Measurements from ENCODE around the gene NLRP6. TPM values are rescaled to one million over a fixed set of nuclear protein-coding genes. Genes with fewer than 3 reads are reported as not detected.
A peak's percentile ranks its signal among the peaks of the same experiment; 100 is the strongest.

NLRP6 gene
- total and polyA plus RNA-seq, 3 experiments from 2014 or later, result 3.5 to 11.7 (median 3.6) TPM

- Histone ChIP-seq H3K27me3 (ENCODE audit: insufficient read depth, low read length, poor library complexity, severe bottlenecking) (no peaks in the 10 kb centered on the region), H3K36me3 (ENCODE audit: insufficient read depth, low read length) (no peaks in the 10 kb centered on the region), H3K4me3 (ENCODE audit: low read length) (peak overlapping the region; percentile 50), H3K27ac (ENCODE audit: low read depth, low read length) (no peak overlapping the region), H3K9me3 (ENCODE audit: low read length) (no peaks in the 10 kb centered on the region), H3K4me1 (ENCODE audit: insufficient read depth, low read length) (peaks cover 47% of the 10 kb centered on the region)
- H3K4me1 Mint-ChIP-seq, result peaks cover 42 to 56% (median 50%) of the 10 kb centered on the region in 3 donors
- H3K36me3 Mint-ChIP-seq, result peaks cover 6 to 28% (median 12%) of the 10 kb centered on the region in 3 donors
- peak in 1 of 5 donors; percentile 31 for DNase-seq
- peak overlapping the region; percentile 51 to 87 (median 80) for H3K4me3 Mint-ChIP-seq
- ChIA-PET POLR2A (interaction anchor here (0.5 to 4.6 kb wide), 9 partner anchors 8 to 126 kb away, joined by 3 to 71 read pairs (median 11); partner anchors contain the start of genes BET1L, PSMD13 and RIC8A), CTCF (interaction anchor here (0.8 to 7.0 kb wide), 12 partner anchors 8 to 137 kb away, joined by 3 to 58 read pairs (median 7); partner anchors contain the start of genes PGGHG and PSMD13)
- peaks cover 0 to 4% (median 2%) of the 10 kb centered on the region in 5 donors for H3K9me3 Mint-ChIP-seq
- peak overlapping the region in 6 of 8 donors; percentile 48 to 91 (median 80) for H3K27ac Mint-ChIP-seq
- no peaks in the 10 kb centered on the region for H3K27me3 Mint-ChIP-seq
Observed at GRCh38 chr11:279040-279965, 1.1 kb downstream of the NLRP6 start.

- H3K4me3 ChIP-seq (ENCODE audit: low read length), result peak overlapping the region; percentile 50
- H3K36me3 Mint-ChIP-seq, result peaks cover 6 to 30% (median 12%) of the 10 kb centered on the region in 3 donors
- peak in 2 of 5 donors; percentile 47 to 71 for DNase-seq
- H3K9me3 ChIP-seq (ENCODE audit: low read length), result no peaks in the 10 kb centered on the region
- no peak overlapping the region for H3K27ac ChIP-seq (ENCODE audit: low read depth, low read length)
- H3K4me1 Mint-ChIP-seq, result peaks cover 42 to 59% (median 50%) of the 10 kb centered on the region in 3 donors
- peaks cover 0 to 4% (median 2%) of the 10 kb centered on the region in 5 donors for H3K9me3 Mint-ChIP-seq
- no peaks in the 10 kb centered on the region for H3K27me3 Mint-ChIP-seq
- peak overlapping the region in 5 of 8 donors; percentile 19 to 92 (median 70) for H3K27ac Mint-ChIP-seq
- H3K4me3 Mint-ChIP-seq, result peak overlapping the region; percentile 77 to 92 (median 91)
- no peaks in the 10 kb centered on the region for H3K36me3 ChIP-seq (ENCODE audit: insufficient read depth, low read length)
- no peaks in the 10 kb centered on the region for H3K27me3 ChIP-seq (ENCODE audit: insufficient read depth, low read length, poor library complexity, severe bottlenecking)
- peaks cover 47% of the 10 kb centered on the region for H3K4me1 ChIP-seq (ENCODE audit: insufficient read depth, low read length)
- CTCF ChIA-PET, result interaction anchor here (0.9 to 7.0 kb wide), 16 partner anchors 8 to 170 kb away, joined by 3 to 58 read pairs (median 6); partner anchors contain the start of genes BET1L, PSMD13, PTDSS2 and RIC8A
- POLR2A ChIA-PET, result interaction anchor here (0.5 to 4.6 kb wide), 11 partner anchors 8 to 75 kb away, joined by 3 to 71 read pairs (median 5); partner anchors contain the start of genes BET1L, PGGHG, PSMD13 and RIC8A
Observed at GRCh38 chr11:279966-280705, 1.9 kb downstream of the NLRP6 start.

- no peaks in the 10 kb centered on the region for H3K27me3 Mint-ChIP-seq
- H3K4me3 ChIP-seq (ENCODE audit: low read length), result peak overlapping the region; percentile 70
- peaks cover 0 to 4% (median 2%) of the 10 kb centered on the region in 5 donors for H3K9me3 Mint-ChIP-seq
- H3K27ac Mint-ChIP-seq, result peak overlapping the region; percentile 57 to 97 (median 79)
- no peak overlapping the region for H3K27ac ChIP-seq (ENCODE audit: low read depth, low read length)
- peaks cover 6 to 35% (median 12%) of the 10 kb centered on the region in 3 donors for H3K36me3 Mint-ChIP-seq
- H3K4me3 Mint-ChIP-seq, result peak overlapping the region; percentile 83 to 93 (median 91)
- POLR2A ChIA-PET, result interaction anchor here (0.8 to 4.6 kb wide), 10 partner anchors 8 to 539 kb away, joined by 3 to 71 read pairs (median 6); partner anchors contain the start of genes BET1L, PGGHG, PSMD13 and RIC8A
- no peaks in the 10 kb centered on the region for H3K27me3 ChIP-seq (ENCODE audit: insufficient read depth, low read length, poor library complexity, severe bottlenecking)
- H3K9me3 ChIP-seq (ENCODE audit: low read length), result no peaks in the 10 kb centered on the region
- peaks cover 47% of the 10 kb centered on the region for H3K4me1 ChIP-seq (ENCODE audit: insufficient read depth, low read length)
- CTCF ChIA-PET, result interaction anchor here (0.9 to 7.0 kb wide), 21 partner anchors 7 to 170 kb away, joined by 3 to 58 read pairs (median 4); partner anchors contain the start of genes BET1L, PSMD13, PTDSS2 and RIC8A
- DNase-seq, result peak in 3 of 5 donors; percentile 43 to 67 (median 59)
- H3K4me1 Mint-ChIP-seq, result peaks cover 42 to 67% (median 54%) of the 10 kb centered on the region in 3 donors
- no peaks in the 10 kb centered on the region for H3K36me3 ChIP-seq (ENCODE audit: insufficient read depth, low read length)
Observed at GRCh38 chr11:280706-281485, 2.7 kb downstream of the NLRP6 start.

- no peaks in the 10 kb centered on the region for H3K9me3 ChIP-seq (ENCODE audit: low read length)
- Mint-ChIP-seq H3K27ac (peak overlapping the region in 6 of 8 donors; percentile 45 to 92 (median 74)), H3K27me3 (no peaks in the 10 kb centered on the region), H3K36me3 (peaks cover 5 to 34% (median 8%) of the 10 kb centered on the region in 3 donors), H3K4me3 (peak overlapping the region; percentile 83 to 93 (median 91)), H3K9me3 (peaks cover 0 to 2% (median 2%) of the 10 kb centered on the region in 5 donors), H3K4me1 (peaks cover 44 to 72% (median 59%) of the 10 kb centered on the region in 3 donors)
- no peaks in the 10 kb centered on the region for H3K36me3 ChIP-seq (ENCODE audit: insufficient read depth, low read length)
- ChIA-PET POLR2A (interaction anchor here (0.7 to 4.6 kb wide), 8 partner anchors 9 to 538 kb away, joined by 3 to 71 read pairs (median 6); partner anchors contain the start of genes BET1L, PSMD13 and RIC8A), CTCF (interaction anchor here (0.9 to 7.0 kb wide), 17 partner anchors 8 to 166 kb away, joined by 3 to 58 read pairs (median 6); partner anchors contain the start of genes BET1L, PSMD13 and RIC8A)
- DNase-seq, result no peak
- H3K27me3 ChIP-seq (ENCODE audit: insufficient read depth, low read length, poor library complexity, severe bottlenecking), result no peaks in the 10 kb centered on the region
- peak overlapping the region; percentile 70 for H3K4me3 ChIP-seq (ENCODE audit: low read length)
- H3K27ac ChIP-seq (ENCODE audit: low read depth, low read length), result no peak overlapping the region
- peaks cover 55% of the 10 kb centered on the region for H3K4me1 ChIP-seq (ENCODE audit: insufficient read depth, low read length)
Observed at GRCh38 chr11:281486-282161, 3.4 kb downstream of the NLRP6 start.

- peaks cover 0 to 2% (median 0%) of the 10 kb centered on the region in 5 donors for H3K9me3 Mint-ChIP-seq
- DNase-seq, result no peak
- ChIA-PET CTCF (interaction anchor here (0.9 to 7.0 kb wide), 7 partner anchors 11 to 74 kb away, joined by 3 to 58 read pairs (median 9); partner anchors contain the start of genes BET1L and RIC8A), POLR2A (interaction anchor here (0.7 to 4.6 kb wide), 4 partner anchors 14 to 114 kb away, joined by 3 to 71 read pairs (median 8); partner anchors contain the start of gene PSMD13)
- Histone ChIP-seq H3K36me3 (ENCODE audit: insufficient read depth, low read length) (no peaks in the 10 kb centered on the region), H3K9me3 (ENCODE audit: low read length) (no peaks in the 10 kb centered on the region), H3K27me3 (ENCODE audit: insufficient read depth, low read length, poor library complexity, severe bottlenecking) (no peaks in the 10 kb centered on the region), H3K4me3 (ENCODE audit: low read length) (peak overlapping the region; percentile 70), H3K27ac (ENCODE audit: low read depth, low read length) (no peak overlapping the region), H3K4me1 (ENCODE audit: insufficient read depth, low read length) (peaks cover 59% of the 10 kb centered on the region)
- H3K27ac Mint-ChIP-seq, result peak overlapping the region in 6 of 8 donors; percentile 35 to 94 (median 74)
- H3K4me1 Mint-ChIP-seq, result peaks cover 48 to 75% (median 61%) of the 10 kb centered on the region in 3 donors
- H3K36me3 Mint-ChIP-seq, result peaks cover 3 to 34% (median 5%) of the 10 kb centered on the region in 3 donors
- H3K4me3 Mint-ChIP-seq, result peak overlapping the region; percentile 83 to 93 (median 91)
- peaks cover 0 to 3% of the 10 kb centered on the region in 2 donors for H3K27me3 Mint-ChIP-seq
Observed at GRCh38 chr11:282171-282570, 4.0 kb downstream of the NLRP6 start.

GRCh38 chr11:282630-283360, 4.6 kb downstream of the NLRP6 start:
- Mint-ChIP-seq H3K36me3 (peaks cover 3 to 34% (median 5%) of the 10 kb centered on the region in 3 donors), H3K9me3 (peaks cover 0 to 2% (median 0%) of the 10 kb centered on the region in 5 donors), H3K27me3 (peaks cover 0 to 4% of the 10 kb centered on the region in 2 donors), H3K27ac (peak overlapping the region; percentile 1 to 94 (median 64)), H3K4me3 (peak overlapping the region; percentile 83 to 93 (median 91)), H3K4me1 (peaks cover 47 to 72% (median 56%) of the 10 kb centered on the region in 3 donors)
- Histone ChIP-seq H3K36me3 (ENCODE audit: insufficient read depth, low read length) (no peaks in the 10 kb centered on the region), H3K27ac (ENCODE audit: low read depth, low read length) (no peak overlapping the region), H3K9me3 (ENCODE audit: low read length) (no peaks in the 10 kb centered on the region), H3K4me1 (ENCODE audit: insufficient read depth, low read length) (peaks cover 58% of the 10 kb centered on the region), H3K27me3 (ENCODE audit: insufficient read depth, low read length, poor library complexity, severe bottlenecking) (no peaks in the 10 kb centered on the region), H3K4me3 (ENCODE audit: low read length) (peak overlapping the region; percentile 70)
- no peak for DNase-seq
- CTCF ChIA-PET, result interaction anchor here (0.9 to 7.0 kb wide), 10 partner anchors 8 to 75 kb away, joined by 3 to 58 read pairs (median 7); partner anchors contain the start of genes BET1L and RIC8A
- POLR2A ChIA-PET, result interaction anchor here (0.7 to 4.6 kb wide), 5 partner anchors 14 to 134 kb away, joined by 3 to 71 read pairs (median 4); no protein-coding TSS in a partner anchor

All from CD8-positive, alpha-beta memory T cell (primary cell).